ENCODE measurements around the gene PARP16.

PARP16 gene

DNA sequence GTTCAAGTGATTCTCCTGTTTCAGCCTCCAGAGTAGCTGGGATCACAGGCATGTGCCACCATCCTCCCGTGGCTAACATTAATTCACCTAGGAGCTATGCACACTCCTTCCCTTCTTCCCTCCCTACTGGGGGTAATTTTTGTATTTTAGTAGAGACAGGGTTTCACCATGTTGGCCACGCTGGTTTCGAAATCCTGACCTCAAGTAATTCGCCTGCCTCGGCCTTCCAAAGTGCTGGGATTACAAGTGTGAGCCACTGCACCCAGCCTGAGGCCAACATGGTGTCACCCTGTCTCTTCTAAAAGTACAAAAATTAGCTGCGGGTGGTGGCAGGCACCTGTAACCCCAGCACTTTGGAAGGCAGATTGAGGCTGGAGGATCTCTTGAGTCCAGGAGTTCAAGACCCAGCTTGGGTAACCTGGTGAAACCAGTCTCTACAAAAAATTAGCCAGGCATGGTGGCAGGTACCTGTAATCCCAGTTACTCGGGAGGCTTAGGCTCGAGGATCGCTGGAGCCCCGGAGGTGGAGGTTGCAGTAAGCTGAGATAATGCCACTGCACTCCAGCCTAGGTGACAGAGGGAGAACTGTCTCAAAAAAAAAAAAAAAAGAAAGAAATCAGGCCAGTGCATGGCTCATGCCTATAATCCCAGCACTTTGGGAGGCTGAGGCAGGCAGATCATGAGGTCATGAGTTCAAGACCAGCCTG, 23.9 kb upstream of the PARP16 start:
- Histone ChIP-seq H3K9ac (ENCODE audit: low read depth, low read length, poor library complexity, severe bottlenecking) (no peak overlapping the region), H2AFZ (ENCODE audit: low read length) (no peak overlapping the region), H3K9me2 (replicated peaks; ENCODE audit: low read depth, low read length) (no peaks in the 10 kb centered on the region), H3K36me3 (ENCODE audit: insufficient read depth, low read length) (no peaks in the 10 kb centered on the region), H3K79me2 (ENCODE audit: insufficient read depth, low read length) (no peaks in the 10 kb centered on the region), H3K27me3 (ENCODE audit: insufficient read depth, low read length, poor library complexity, severe bottlenecking) (no peaks in the 10 kb centered on the region), H3K4me1 (ENCODE audit: insufficient read depth, low read length, poor library complexity, severe bottlenecking) (no peaks in the 10 kb centered on the region), H3F3A (ENCODE audit: low read depth) (no peaks in the 10 kb centered on the region), H3K9me3 (ENCODE audit: insufficient read depth, low read depth, low read length) (no peaks in the 10 kb centered on the region), H3K4me2 (ENCODE audit: low read depth, low read length, poor library complexity, severe bottlenecking) (no peak overlapping the region), H4K20me1 (ENCODE audit: insufficient read depth, low read length, poor library complexity, severe bottlenecking) (no peaks in the 10 kb centered on the region), H3K4me3 (ENCODE audit: low read length, poor library complexity, severe bottlenecking) (no peak overlapping the region)
- no peak for TF ChIP-seq CTCF (conservative IDR thresholded peaks at IDR 0.05; ENCODE audit: low read length)
- no peak for TF ChIP-seq EZH2phosphoT487 (IDR thresholded peaks at IDR 0.05; ENCODE audit: borderline replicate concordance)

DNA sequence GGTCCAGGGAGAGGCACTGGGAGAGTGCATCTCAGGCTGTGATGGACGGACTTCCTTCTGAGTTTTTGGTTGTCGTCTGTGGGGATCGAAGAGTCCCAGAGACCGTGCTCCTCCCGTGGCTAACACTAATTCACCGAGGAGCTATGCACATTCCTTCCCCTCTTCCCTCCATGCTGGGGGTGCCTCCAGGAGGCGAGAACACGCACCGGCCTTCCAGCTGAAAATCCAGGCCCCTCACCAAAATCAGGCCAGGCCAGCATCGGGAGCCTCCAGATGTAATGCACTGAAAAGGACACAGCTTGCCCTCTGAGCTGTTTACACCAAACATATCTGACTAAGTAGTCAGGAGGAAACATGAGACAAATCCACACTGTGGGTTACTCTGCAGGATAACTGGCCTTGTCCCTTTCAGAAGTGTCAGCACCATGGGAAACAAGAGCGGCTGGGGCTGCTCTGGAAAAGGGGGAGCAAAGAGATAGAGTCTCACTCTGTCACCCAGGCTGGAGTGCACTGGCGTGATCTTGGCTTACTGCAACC, 23.3 kb upstream of the PARP16 start:
- no peaks in the 10 kb centered on the region for H3K79me2 ChIP-seq (ENCODE audit: insufficient read depth, low read length)
- H3K36me3 ChIP-seq (ENCODE audit: insufficient read depth, low read length) = no peaks in the 10 kb centered on the region
- TF ChIP-seq EZH2phosphoT487 (IDR thresholded peaks at IDR 0.05; ENCODE audit: borderline replicate concordance) (no peak), CTCF (conservative IDR thresholded peaks at IDR 0.05; ENCODE audit: low read length) (no peak)
- H3K9me3 ChIP-seq (ENCODE audit: insufficient read depth, low read depth, low read length) = no peaks in the 10 kb centered on the region
- H3K9ac ChIP-seq (ENCODE audit: low read depth, low read length, poor library complexity, severe bottlenecking) = no peak overlapping the region
- no peaks in the 10 kb centered on the region for H4K20me1 ChIP-seq (ENCODE audit: insufficient read depth, low read length, poor library complexity, severe bottlenecking)
- no peak overlapping the region for H3K4me2 ChIP-seq (ENCODE audit: low read depth, low read length, poor library complexity, severe bottlenecking)
- H3F3A ChIP-seq (ENCODE audit: low read depth) = peaks cover 5% of the 10 kb centered on the region
- peaks cover 5% of the 10 kb centered on the region for H3K4me1 ChIP-seq (ENCODE audit: insufficient read depth, low read length, poor library complexity, severe bottlenecking)
- H3K4me3 ChIP-seq (ENCODE audit: low read length, poor library complexity, severe bottlenecking) = no peak overlapping the region
- no peak overlapping the region for H2AFZ ChIP-seq (ENCODE audit: low read length)
- no peaks in the 10 kb centered on the region for H3K9me2 ChIP-seq (replicated peaks; ENCODE audit: low read depth, low read length)
- no peaks in the 10 kb centered on the region for H3K27me3 ChIP-seq (ENCODE audit: insufficient read depth, low read length, poor library complexity, severe bottlenecking)

DNA sequence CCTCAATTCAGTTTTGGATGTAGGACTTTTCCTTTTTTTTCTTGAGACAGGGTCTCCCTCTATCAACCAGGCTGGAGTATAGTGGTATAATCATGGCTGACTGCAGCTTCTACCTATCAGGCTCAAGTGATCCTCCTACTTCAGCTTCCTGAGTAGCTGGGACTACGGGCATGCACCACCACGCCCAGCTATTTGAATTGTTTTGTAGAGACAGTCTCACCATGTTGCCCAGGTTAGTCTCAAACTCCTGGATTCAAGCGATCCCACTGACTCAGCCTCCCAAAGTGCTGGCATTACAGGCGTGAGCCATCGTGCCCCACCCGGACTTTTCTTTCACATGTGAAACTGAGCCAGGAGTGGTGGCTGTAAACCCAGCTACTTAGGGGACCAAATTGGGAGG, 21.3 kb upstream of the PARP16 start:
- Histone ChIP-seq H4K20me1 (ENCODE audit: insufficient read depth, low read length, poor library complexity, severe bottlenecking) (no peaks in the 10 kb centered on the region), H3K4me2 (ENCODE audit: low read depth, low read length, poor library complexity, severe bottlenecking) (no peak overlapping the region), H3K79me2 (ENCODE audit: insufficient read depth, low read length) (no peaks in the 10 kb centered on the region), H2AFZ (ENCODE audit: low read length) (no peak overlapping the region), H3K9me2 (replicated peaks; ENCODE audit: low read depth, low read length) (no peaks in the 10 kb centered on the region), H3K36me3 (ENCODE audit: insufficient read depth, low read length) (no peaks in the 10 kb centered on the region), H3F3A (ENCODE audit: low read depth) (peaks cover 8% of the 10 kb centered on the region), H3K27me3 (ENCODE audit: insufficient read depth, low read length, poor library complexity, severe bottlenecking) (no peaks in the 10 kb centered on the region), H3K9ac (ENCODE audit: low read depth, low read length, poor library complexity, severe bottlenecking) (no peak overlapping the region), H3K9me3 (ENCODE audit: insufficient read depth, low read depth, low read length) (no peaks in the 10 kb centered on the region), H3K4me1 (ENCODE audit: insufficient read depth, low read length, poor library complexity, severe bottlenecking) (peaks cover 12% of the 10 kb centered on the region), H3K4me3 (ENCODE audit: low read length, poor library complexity, severe bottlenecking) (no peak overlapping the region)
- no peak for TF ChIP-seq CTCF (conservative IDR thresholded peaks at IDR 0.05; ENCODE audit: low read length)
- no peak for TF ChIP-seq EZH2phosphoT487 (IDR thresholded peaks at IDR 0.05; ENCODE audit: borderline replicate concordance)

Measured in Loucy (cell line).